Measurements from ENCODE around the gene ITGAD. TPM values are rescaled to one million over a fixed set of nuclear protein-coding genes. Genes with fewer than 3 reads are reported as not detected.

ITGAD gene
- total and polyA plus RNA-seq, 2 donors (not counting 3 experiments of a cell fraction or from before 2014, with no cell fraction given) = not detected

DNA sequence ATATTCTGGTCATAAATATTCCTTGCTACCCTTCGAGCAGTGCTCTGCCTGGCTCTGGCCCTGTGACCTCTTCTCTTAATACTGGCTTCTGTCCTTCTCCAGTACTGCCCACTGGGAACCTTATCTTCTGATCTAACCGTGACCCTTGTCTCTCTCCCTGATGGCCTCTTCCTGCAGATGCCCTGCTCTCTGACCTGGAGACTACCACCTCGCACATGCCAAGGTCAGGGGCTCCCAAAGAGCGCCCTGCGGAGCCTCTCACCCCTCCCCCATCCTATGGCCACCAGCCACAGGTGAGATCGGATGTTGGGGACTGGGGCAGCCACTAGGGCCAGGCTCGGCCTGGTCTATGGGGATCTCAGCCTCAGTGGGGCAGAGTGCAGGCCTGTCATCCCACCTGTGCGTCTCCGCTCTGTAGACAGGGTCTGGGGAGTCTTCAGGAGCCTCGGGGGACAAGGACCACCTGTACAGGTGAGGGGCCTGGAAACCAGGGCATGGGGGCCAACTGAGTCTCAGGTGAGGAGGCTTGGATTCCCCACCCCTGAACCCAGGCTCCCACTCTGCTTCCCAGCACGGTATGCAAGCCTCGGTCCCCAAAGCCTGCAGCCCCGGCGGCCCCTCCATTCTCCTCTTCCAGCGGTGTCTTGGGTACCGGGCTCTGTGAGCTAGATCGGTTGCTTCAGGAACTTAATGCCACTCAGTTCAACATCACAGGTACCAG, 80.3 kb downstream of the ITGAD start:
- no peaks in the 10 kb centered on the region for H3K9me3 ChIP-seq (replicated peaks; ENCODE audit: control insufficient read depth, insufficient read depth, low read length)
- DNase-seq (ENCODE audit: low read depth, low spot score) = no peak
- peaks cover 14% of the 10 kb centered on the region for H3K4me1 ChIP-seq (ENCODE audit: control insufficient read depth, extremely low read depth, insufficient read depth, low read length)
- no peak overlapping the region for H3K27ac ChIP-seq (ENCODE audit: insufficient read depth, low read depth, low read length)
- dilution Hi-C loops (cut with MboI; ENCODE audit: extremely low pct_ligation_motif_present, low sequenced_read_pairs) = no loop called here
- H3K27me3 ChIP-seq (ENCODE audit: control insufficient read depth in 2 of 2, insufficient read depth in 2 of 2, low read length in 2 of 2) = no peaks in the 10 kb centered on the region
- FAIRE-seq = no peak
- H3K79me2 ChIP-seq (ENCODE audit: control insufficient read depth, insufficient read depth, low read length) = peaks cover 31% of the 10 kb centered on the region
- ChIA-PET CTCF (interaction anchor here (0.5 to 3.5 kb wide), 4 partner anchors 14 to 23 kb away, joined by 3 to 53 read pairs (median 3); partner anchors contain the start of gene ARMC5), POLR2A (interaction anchor here (0.6 kb wide), 1 partner anchor 240 kb away, joined by 4 read pairs; a partner anchor contains a TSS)
- H3K4me2 ChIP-seq (ENCODE audit: insufficient read depth, low read length) = peak overlapping the region; percentile 3
- no peak for TF ChIP-seq POLR2AphosphoS5 (IDR thresholded peaks at IDR 0.05; ENCODE audit: insufficient read depth, low read depth, low read length)
- peak; percentile 23 for TF ChIP-seq GATA2 (IDR thresholded peaks at IDR 0.05; ENCODE audit: insufficient read depth, insufficient read length, low read depth, low read length)
- no peak for TF ChIP-seq POLR2A (IDR thresholded peaks at IDR 0.05; ENCODE audit: low read depth, low read length)
- TF ChIP-seq, protein P1, sequence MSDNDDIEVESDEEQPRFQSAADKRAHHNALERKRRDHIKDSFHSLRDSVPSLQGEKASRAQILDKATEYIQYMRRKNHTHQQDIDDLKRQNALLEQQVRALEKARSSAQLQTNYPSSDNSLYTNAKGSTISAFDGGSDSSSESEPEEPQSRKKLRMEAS (IDR thresholded peaks at IDR 0.05; ENCODE audit: insufficient read depth, insufficient read length) = no peak
- no peak for TF ChIP-seq FOS (IDR thresholded peaks at IDR 0.05; ENCODE audit: borderline replicate concordance, insufficient read depth, low read length)
- no peak for TF ChIP-seq MYC (IDR thresholded peaks at IDR 0.05; ENCODE audit: low read depth, low read length)
- intact Hi-C loops (cut with micrococcal nuclease) = loop anchor here (5.0 kb wide), 2 partner anchors 239 to 394 kb away; a partner anchor contains a TSS
- no peak overlapping the region for H3K9ac ChIP-seq (replicated peaks; ENCODE audit: extremely low read depth, insufficient read depth, low read length)
- no peak overlapping the region for H3K4me3 ChIP-seq (replicated peaks in 1 of 3; ENCODE audit: insufficient read depth in 1 of 3, low read depth in 1 of 3, low read length in 3 of 3)
- H4K20me1 ChIP-seq (replicated peaks; ENCODE audit: control insufficient read depth, extremely low read depth, insufficient read depth, low read length) = no peaks in the 10 kb centered on the region
- H2AFZ ChIP-seq (ENCODE audit: low read depth, low read length) = no peak overlapping the region
- no peaks in the 10 kb centered on the region for H3K9me1 ChIP-seq (replicated peaks; ENCODE audit: control insufficient read depth, extremely low read depth, insufficient read depth, low read length)
- no TSS peak for BruUV-seq (replicated peaks)
- peaks cover 16 to 20% of the 10 kb centered on the region in 2 experiments for H3K36me3 ChIP-seq (ENCODE audit: control insufficient read depth in 2 of 2, extremely low read depth in 1 of 2, insufficient read depth in 2 of 2, low read length in 2 of 2)

Data from endothelial cell of umbilical vein (primary cell).